ENCODE results near the gene POLK.

GRCh38 chr5:75522025-75522424 is 10.3 kb downstream of the POLK start:
- no peak for TF ChIP-seq POLR2AphosphoS5 (IDR thresholded peaks at IDR 0.05; ENCODE audit: low read depth, low read length)
- no peak for TF ChIP-seq POLR2A (IDR thresholded peaks at IDR 0.05; ENCODE audit: low read depth, low read length)

Measured in GM12892 (cell line).